Loucy (cell line): ENCODE data around the gene ADIPOQ.

ENCODE experiments used
- CTCF ChIP-seq: fragments of 200-600 bp; sonication (generic); conservative IDR thresholded peaks from 2 replicates; pipeline ENCODE4 v1.5.1; 2014; ENCODE audit warnings: mild to moderate bottlenecking, antibody characterized with exemption, low read length
- EZH2phosphoT487 ChIP-seq: fragments of 200-600 bp; IDR thresholded peaks from 2 replicates; pipeline ENCODE4 v1.6.1; 2018; ENCODE audit warnings: antibody characterized with exemption, mild to moderate bottlenecking, moderate library complexity, borderline replicate concordance

- no peak for TF ChIP-seq CTCF
- TF ChIP-seq EZH2phosphoT487 = no peak
These were observed 3.2 kb downstream of the ADIPOQ start for GRCh38 chr3:186845756-186846155.
